HL-60/S4 treated with phorbol 12-myristate 13-acetate at 8.2 ng/mL for 4 days and 3 days (cell line): Measurements from ENCODE around the gene CDHR3.

Source experiments
- in situ Hi-C: fragments of 300-500 bp; cut with MboI; formaldehyde crosslinking; loops from 2 replicates; pipeline ENCODE4 v1.15.0; 2022; ENCODE audit warnings: low sequenced_read_pairs

The CDHR3 gene

DNA sequence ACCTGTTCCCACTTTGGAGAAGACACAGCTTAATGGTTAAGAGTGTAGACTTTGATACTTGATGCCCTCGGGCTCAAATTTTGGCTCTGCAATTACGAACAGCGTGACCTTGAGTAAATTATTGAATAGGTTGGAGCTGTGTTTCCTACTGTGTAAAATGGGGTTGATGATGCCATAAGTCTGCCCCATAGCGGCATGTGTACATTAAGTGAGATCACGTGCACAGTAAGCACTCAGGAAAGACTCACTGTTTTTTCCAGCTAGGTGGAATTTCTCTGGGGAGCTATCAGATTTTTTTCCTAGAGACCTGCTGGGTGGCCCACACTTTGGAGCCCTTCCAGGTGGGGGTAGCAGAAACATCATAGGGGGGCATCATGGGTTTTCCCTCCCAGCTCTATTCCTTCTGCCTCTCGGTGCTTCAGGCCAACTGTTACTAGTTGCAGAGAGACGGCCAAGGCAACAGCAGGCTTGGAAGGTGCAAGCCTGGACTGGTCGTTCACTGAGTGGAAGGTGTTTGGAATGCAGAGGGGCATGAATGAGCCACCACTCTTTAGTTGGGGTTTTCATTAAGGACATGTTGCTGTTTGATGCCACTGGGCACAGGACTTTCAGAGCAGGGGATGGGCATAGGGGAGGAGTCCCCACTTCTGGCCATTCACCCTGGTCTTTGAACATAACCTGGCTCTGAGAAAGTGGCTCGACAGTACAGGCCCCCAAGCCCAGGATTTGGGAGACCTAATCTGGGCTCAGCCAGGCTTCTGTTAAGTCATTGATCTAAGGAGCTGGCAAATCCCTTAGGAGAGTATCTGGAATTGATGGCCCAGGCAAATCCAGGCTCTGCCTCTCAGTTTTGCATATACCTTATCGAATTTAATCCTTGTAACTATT lies 85.0 kb downstream of the CDHR3 start:
- in situ Hi-C loops, result loop anchor here (25.0 kb wide), 1 partner anchor 386 kb away; no protein-coding TSS in a partner anchor

DNA sequence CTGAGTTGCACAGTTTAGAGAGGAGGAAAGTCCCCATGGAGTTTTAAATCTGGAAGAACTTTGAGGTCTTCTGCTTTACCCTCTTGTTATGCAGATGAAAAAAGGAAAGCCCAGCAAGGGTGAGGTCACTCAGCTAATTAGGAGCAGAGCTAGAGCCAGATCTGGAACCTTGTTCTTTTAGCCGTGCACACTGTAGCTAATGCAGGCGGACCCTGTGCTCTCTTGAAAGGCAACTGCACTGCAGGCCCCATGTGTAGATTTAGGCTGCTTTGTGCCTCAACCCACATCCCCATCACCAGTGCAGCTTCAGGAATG lies 85.6 kb downstream of the CDHR3 start:
- in situ Hi-C loops, result loop anchor here (25.0 kb wide), 1 partner anchor 386 kb away; no protein-coding TSS in a partner anchor

DNA sequence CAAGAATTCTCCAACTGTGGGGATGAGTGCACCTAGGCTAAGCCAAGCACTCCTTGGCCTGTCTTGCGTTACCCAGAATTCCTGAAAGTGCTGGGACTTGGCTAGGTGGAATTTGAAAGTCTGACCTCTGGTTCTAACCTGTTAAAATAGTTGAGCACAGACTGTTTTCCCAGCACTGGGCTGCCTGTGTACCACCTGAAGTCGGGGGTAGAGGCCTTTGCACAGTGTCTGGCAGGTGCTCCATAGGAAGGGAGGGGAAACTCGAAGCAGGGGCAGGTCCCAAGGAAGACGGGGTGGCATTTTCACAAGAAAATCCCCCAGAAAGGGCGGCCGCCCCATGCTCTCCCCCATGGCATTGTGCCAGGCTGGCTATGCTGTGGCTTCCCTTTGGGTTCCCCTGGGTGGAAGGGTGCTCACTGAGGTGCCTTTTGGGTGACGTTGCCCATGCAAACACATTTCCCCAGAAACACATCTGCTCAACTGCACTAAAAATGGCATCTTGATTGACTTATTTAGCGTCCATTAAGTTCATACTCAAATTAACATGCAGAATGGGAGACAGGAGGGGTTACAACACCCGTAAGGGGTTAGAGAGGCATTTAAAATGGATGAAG lies 86.2 kb downstream of the CDHR3 start:
- in situ Hi-C loops, result loop anchor here (25.0 kb wide), 1 partner anchor 387 kb away; no protein-coding TSS in a partner anchor

DNA sequence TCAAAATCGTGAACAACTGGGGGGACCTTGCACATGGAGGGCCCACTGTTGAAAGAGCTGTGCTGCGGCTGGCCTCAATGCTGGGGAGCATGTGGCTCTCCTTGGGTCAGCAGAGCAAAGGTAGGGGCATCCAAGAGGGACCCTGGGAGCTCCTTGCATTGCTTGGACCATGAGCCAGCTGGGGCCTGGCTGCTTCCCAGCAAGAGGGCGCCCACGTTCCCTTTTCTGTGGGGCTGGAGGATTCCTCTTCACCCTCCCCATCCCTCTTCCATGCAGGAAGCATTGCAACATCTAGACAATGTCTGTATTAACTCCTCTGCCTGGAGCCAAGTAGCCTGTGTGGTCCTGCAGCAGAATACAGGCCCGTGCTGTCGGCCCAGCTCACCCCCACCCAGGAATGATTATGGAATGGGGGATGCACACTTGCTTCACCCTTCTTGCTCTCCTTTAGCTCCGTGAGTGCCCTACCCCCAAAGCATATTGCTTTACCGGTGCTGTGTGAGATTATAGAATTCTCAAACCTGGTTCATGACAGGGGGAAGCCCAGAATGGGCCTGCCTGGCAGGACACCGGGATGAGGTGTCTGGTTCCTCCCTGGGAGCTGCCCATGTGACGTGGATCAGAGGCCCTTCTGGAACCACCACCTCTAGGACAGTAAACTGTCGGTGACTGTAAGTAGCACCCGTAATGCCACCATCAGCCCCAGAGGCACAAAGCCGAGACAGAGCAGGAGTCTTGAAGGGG lies 87.1 kb downstream of the CDHR3 start:
- in situ Hi-C loops, result no loop called here

DNA sequence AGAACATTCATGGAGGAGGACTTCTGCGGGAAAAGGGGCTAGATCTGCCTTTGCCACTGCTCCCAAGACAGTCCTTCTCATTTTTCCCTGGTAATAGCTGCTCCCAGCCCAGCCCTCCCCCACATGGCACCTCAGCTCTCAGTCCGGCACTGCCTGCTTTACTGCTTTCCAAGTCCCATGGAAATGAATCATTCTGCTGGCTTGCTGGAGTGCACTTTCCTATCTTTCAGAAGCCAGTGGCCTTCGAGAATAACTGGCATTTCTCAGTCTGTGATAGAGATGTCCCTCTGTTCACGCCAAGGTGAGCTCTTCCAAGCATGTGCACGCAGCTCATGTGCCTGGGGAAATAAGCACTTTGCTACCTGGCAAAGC lies 87.7 kb downstream of the CDHR3 start:
- in situ Hi-C loops, result no loop called here

DNA sequence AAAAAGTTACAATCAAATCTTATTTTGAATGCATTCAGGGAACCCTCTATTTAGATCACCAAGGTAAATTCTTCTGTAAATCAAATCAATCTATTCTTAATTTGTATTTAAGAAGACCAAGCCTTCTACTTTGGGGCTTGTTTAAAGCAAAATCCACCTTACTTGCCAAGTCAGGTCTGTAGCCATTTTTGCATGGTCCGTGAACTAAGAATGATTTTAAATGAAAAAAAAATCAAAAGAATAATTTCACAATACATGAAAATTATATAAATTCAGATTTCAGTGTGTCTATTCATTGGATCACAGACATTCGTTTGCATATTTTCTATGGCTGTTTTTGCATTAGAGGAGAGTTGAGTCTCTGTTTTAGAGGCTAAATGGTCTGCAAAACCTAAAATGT lies 89.6 kb downstream of the CDHR3 start:
- in situ Hi-C loops, result no loop called here

DNA sequence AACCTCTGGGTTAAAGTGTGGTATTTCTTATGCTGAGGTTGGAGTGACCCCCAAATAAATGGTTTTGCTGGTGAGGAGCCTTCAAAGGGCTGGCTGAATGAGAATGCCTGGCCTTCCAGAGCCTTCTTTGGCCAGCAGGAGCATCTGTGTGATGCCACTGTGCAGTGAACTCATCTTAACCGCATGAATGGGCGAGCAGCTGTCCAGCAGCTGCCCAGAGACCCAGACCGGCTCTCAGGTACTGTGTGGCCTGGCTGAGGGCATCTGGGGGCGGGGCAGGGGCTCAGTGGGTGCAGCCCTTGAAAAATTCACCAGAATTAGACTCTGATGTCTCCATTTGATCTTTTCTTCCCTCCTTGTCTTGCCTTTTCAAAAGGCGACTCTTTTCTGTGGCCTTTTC lies 90.0 kb downstream of the CDHR3 start:
- in situ Hi-C loops, result no loop called here

DNA sequence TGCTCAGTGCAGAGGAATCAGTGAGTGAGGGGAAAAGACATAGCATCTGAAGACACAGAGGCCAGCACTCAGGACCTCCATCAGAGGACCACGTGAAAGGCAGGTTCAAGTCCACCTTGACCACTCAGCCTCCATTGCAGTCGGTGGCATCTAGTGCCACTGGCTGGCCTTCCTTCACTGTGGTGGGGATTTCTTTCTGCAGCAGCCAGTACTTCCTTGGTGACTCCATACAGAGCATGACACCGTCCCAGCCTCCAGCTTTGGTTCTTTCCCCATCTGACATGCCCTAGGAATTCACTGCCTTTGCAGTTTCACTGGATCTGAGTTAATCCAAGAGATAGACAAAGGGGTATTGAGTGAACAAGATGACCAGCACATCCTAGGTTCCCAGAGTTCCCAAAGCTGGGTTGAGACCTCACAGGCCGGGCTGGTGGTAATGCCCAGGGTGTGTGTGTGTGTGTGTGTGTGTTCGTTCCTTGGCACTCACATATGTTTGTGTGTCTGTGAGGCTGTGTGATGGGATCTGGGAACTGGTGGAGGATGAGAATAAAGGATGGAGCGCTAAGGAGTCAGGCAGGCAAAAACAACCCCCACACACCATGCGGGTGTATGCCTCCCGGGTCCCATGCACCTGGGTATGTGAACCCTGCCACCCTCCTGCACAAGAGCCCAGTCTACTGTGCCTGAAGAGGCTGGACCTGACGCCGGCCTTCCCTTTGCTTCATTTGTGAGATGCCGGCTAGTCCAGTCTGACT lies 91.3 kb downstream of the CDHR3 start:
- in situ Hi-C loops, result no loop called here

DNA sequence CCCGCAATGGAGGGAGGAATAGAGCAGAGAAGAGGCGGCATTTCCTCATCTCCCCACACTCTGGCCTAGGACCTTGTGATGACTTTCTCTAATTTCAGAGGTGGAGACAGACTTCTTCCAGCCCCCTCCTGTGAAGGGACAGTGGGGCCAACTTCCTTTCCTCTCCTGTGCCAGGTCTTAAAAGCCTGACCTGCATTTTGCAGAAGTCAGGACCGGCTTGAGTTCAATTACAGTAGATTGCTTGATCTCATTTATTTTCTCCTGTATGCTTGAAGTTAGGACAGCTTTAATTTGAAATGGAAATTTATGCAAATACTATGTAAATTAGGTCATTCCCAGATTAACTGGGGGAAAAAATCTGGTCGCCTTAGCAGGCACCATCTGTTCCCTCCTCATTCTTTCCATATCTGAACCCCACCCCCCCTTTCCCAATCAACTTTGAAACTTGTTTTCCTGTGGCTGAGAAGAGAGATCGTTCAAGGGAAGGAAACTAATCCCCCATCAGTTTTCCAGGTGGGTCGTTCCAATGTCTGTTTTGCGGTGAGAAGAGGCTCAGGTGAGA lies 92.0 kb downstream of the CDHR3 start:
- in situ Hi-C loops, result loop anchor here (5.0 kb wide), 1 partner anchor 97 kb away; no protein-coding TSS in a partner anchor

DNA sequence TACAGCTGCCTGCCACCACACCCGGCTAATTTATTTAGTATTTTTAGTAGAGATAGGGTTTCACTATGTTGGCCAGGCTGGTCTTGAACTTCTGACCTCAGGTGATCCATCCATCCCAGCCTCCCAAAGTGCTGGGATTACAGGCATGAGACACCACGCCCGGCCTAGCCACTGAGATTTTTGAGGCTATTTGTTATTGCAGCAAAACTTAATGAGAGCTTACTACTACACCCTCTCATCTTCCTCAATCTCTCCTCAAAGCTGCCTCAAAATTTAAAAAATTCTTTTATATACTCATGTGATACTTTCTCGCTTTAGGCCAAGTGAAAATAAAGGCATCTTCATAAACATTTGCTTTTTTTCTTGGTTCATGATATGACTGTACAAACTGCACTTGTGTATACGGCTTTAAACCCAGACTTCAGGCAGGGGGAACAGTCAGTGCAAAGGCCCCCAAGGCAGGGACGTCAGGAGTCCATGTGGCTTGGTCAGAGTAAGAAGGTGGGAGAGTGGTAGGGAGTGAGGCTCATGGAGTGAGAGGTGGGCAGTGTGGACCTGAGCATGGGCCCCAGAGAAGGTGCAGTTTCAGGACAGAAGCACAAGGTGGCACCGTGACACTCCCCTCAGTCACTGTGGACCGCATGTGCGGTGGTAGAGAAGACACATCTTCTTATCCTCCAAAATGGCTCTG lies 93.6 kb downstream of the CDHR3 start:
- in situ Hi-C loops, result loop anchor here (5.0 kb wide), 1 partner anchor 96 kb away; no protein-coding TSS in a partner anchor

DNA sequence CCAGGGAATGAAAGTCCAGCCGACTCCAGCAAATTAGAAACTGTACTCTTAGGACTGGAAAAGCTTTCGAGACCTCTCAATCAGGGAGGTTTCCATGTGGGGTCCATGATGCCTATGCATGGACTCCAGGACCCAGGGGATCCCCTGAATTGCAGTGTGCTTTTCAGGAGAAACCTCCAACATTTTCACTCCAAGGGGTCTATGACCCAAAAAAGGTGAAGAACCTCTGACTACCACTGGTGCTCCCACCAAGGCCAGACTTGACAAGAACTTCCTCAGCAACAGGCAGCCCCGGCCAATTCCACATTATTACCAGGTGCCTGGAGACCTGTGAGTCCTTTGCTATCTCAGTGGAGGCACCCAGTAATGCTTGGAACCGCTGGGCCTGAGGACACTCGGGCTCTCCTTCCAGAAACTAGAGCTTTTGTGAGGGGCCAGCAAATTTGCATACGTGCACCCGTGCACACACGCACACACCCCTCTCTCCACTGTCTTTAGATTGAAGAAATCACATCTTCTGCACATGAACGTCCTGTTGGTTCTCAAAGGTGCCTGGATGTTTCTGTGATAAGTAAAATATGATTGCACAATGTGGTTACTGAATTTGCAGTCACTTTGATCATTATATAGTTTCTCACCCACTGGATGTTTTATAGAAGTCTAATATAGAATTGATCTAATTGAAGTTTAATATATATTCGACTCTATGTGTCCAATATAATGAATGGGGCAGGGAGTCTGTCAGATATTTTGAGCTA lies 94.3 kb downstream of the CDHR3 start:
- in situ Hi-C loops, result loop anchor here (5.0 kb wide), 1 partner anchor 95 kb away; no protein-coding TSS in a partner anchor

DNA sequence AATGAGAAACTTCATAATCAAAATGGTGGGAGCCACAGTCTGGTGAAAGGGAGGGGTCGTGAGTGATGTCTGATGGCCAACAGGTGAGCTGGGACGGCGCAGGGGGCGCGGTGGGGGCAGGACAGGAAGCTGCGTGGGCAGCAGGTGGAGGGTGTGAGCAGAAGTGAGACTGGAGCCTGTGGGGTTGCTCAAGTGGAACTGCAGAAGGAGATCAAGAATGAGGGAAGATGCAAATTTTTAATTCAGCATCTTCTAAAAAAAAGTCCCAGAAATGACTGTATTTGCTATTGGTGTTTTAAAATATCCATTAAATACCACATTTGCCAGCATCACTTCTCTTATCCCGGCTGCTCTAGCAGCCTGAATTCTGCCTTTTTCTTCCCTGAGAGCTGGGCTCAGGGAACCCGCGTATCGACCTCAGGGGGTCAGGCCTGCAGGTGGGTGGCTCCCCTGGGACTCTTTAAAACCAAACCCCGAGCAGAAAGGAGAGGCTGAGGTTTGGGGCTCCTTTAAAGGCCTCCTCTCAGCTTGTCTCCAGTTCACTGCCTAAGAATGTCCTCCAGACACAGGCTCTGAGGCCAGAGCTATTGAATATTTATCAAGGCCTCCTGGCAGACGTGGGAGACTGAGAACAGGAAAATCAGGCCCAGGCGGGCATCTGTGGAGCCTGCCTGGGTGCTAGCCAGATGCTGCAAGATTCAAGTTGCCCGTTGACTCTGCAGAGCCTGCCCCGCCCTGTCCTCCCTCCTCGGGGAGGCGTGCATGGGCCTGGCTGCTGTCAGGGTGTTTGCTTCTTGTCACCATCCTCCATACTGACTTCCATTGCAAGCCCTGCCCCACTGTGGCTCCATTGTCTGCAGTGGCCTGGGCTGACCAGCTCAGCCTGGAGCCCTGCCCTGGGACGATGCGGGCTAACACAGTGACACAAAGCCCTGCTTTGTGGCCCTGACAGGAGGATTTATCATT lies 95.2 kb downstream of the CDHR3 start:
- in situ Hi-C loops, result loop anchor here (5.0 kb wide), 1 partner anchor 94 kb away; no protein-coding TSS in a partner anchor

DNA sequence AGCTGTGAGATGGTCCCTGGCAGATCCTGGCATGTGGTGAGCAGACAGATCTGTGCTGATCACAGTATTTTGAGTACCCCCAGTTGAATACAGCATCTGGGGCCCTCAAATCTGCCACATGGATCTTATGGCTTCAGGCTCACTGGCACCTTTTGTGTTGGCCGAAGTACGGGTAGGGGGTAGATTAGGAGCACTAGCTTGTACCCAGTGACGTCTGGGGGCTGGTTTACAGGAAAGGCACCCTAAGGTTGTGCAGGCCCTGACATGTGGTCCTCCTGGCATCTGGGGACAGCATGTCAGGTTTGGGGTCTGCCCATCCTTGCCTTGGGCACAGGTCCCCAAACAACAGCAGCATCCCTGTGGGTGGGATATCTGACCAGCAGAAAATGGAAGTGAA lies 95.9 kb downstream of the CDHR3 start:
- in situ Hi-C loops, result loop anchor here (5.0 kb wide), 1 partner anchor 93 kb away; no protein-coding TSS in a partner anchor

DNA sequence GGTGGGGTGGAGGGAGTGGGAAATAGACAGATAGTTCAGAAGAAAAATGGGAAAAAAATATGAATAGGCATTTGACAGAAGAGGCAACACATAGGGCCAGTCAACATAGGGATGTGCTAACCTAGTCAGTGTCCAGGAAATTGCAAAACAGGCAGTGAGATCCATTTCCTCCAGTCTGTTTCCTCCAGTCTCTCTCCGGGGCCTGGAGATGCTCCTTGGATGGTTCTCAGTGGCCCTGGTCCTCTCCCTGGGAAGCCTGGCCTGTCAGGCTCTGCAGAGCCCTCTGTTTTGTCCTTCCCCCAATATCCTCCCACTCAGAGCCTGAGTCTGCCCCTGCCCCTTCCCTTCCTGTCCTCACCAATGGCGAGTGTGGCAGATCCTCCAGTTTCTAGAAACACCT lies 96.5 kb downstream of the CDHR3 start:
- in situ Hi-C loops, result loop anchor here (5.0 kb wide), 1 partner anchor 93 kb away; no protein-coding TSS in a partner anchor

DNA sequence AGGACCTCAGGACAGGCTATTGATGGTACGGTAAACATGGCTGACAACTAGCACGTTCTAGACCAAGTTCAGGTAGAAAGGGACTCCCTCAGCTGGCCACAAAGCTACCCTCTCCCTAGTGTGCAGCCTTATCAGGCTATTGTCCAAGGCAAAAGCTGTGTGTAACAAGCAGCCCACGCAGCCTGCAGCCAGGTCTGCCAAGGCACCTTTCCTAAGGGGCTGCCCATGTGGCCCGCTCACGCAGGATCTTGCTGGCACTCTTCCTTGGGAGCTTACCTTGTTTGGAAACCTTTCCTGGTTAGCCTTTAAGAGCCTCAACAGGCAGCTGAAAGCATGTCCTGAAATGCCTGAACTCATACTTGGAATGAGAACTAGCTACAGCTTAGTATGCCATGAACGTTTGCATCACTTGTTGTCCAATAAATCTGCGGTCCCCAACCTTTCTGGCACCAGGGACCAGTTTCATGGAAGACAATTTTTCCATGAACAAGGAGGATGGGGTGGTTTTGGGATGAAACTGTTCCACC lies 97.4 kb downstream of the CDHR3 start:
- in situ Hi-C loops, result no loop called here

DNA sequence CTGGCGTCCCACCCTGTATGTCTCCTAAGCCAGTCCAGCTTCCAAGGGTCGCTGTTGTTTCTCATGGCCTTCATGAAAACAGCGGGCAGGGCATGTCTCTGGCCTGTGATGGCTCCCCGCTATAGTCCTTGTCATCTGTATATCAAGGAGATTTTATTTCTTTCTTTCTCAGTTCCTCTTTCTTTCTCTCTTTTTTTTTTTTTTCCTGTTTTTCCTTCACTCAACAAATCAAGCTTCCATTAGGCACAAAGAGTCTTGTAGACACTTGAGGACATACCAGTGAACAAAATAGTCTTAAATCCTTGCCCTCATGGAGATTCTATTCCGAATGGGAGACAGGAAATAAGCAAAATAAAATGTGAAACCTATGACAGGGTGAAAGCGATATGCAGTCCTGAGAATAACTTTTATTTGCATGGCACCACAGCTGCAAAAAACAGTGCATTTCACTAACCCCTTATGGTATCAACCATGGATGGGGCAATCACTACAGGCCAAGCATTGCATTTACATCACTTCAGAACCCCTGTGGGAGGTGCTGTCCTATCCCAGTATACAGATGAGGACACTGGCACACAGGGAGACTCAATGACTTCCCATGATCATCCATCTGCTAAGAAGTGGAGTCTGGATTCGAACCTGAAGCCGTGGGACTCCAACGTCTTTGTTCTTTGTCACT lies 98.4 kb downstream of the CDHR3 start:
- in situ Hi-C loops, result no loop called here

DNA sequence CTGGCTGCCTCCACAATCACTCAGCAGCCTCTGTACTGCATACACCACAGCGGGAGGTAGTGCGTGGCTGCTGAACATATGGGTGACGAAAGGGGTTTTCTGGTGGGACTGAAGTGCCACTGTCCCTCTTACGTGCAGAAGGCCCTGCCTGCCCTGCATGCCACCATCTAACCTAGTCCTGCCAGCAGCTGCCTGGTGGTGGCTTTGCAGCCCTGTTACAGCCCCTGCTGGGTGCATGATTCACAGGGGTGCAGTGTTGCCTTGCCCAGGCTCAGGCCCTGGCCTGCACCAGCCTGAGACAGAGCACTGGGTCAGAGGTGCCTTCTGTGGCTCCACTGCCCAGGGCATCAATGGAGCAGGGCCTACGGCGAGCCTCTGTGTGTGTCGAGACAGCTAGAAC lies 98.9 kb downstream of the CDHR3 start:
- in situ Hi-C loops, result no loop called here
